Amniotic epithelial cell (primary cell): ENCODE data around the gene STAC3.

Experiments
- DNase-seq: peaks from one replicate; pipeline ENCODE4 v3.0.0-alpha.2; 2010; ENCODE audit warnings: low read depth

Gene STAC3

DNA sequence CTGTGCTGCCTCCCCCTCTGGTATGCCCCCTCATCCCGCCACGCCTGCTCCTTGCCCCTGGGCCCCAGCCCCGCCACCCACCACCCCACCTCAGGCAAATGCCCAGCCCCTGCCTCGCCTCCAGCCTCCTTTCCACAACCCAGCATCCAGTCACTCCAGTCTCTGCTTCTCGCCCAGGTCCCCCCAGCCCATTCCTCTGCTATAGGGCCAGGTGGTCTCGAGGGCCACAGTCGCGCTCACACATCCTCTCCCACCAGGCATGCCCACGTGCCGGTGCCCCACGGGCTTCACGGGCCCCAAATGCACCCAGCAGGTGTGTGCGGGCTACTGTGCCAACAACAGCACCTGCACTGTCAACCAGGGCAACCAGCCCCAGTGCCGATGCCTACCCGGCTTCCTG is 40.5 kb downstream of the STAC3 start:
- DNase-seq: no peak

DNA sequence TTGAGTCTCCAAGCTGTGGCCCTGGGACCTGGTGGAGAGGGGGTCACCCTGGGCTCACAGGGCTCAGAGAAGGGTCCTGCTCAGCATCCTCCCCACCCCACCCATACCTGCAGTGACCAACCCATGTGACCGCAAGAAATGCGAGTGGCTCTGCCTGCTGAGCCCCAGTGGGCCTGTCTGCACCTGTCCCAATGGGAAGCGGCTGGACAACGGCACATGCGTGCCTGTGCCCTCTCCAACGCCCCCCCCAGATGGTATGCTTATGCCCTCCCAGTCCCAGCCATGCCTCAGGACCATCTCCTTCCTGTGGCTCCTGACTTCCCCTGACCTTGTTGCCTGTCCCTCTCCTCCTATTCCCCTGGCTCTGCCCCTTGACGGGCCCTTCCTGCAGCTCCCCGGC is 41.1 kb downstream of the STAC3 start:
- no peak for DNase-seq

- DNase-seq: no peak
Measured at GRCh38 chr12:57208631-57209282, 42.2 kb downstream of the STAC3 start.

DNA sequence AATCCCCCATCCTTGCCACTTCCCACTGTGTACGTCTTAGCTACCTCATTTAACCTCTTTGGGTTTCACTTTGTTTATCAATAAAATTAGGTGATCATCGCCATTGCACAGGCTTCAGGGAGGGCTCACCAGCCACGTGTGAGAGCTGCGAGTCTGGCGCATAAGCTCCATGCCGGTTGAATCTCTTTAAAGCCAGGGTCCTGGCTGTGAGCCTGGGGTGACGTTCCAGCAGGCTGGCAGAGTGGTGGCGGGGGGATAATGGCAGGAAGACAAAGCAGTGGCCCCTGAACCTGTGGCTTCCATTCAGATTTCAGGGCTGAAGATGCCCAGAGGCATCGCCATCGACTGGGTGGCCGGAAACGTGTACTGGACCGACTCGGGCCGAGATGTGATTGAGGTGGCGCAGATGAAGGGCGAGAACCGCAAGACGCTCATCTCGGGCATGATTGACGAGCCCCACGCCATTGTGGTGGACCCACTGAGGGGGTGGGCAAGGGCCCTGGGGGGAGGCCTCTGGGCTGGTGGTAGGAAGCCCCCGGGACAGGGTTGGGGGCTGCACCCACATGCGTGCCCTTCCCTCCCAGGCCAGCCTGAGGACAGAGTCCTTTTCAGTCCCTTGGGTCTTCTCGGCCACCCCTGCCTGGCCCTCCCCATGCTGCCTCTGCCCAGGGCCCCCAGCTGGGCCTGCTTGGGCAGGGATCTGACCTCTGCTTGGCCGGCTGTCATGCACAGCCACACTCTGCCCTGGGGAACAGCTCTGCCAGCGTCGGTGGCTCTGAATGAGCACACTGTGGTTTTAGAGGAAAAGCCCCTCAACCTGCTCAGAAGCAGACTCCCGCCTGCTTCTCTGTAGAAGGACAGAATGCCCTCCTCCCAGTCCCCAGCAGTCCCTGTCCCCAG is 43.0 kb downstream of the STAC3 start:
- DNase-seq: no peak

DNA sequence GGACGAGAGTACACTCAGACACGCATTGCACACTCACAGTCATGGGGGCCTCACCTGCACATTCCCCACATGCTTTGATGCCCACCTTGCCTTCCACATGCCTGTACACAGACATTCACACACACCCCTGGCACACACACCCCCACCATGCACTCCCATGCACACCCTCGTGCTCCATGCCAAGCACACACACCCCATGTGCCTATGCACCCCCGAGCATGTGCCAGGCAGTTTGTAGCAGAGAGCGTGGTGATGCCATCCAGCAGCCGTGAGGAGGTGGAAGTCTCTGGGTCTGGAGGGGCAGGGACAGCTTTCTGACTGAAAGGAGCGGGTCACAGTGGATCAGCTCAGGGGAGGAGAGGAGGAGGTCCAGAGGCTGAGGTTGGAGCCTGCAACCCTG is 45.1 kb downstream of the STAC3 start:
- no peak for DNase-seq

DNA sequence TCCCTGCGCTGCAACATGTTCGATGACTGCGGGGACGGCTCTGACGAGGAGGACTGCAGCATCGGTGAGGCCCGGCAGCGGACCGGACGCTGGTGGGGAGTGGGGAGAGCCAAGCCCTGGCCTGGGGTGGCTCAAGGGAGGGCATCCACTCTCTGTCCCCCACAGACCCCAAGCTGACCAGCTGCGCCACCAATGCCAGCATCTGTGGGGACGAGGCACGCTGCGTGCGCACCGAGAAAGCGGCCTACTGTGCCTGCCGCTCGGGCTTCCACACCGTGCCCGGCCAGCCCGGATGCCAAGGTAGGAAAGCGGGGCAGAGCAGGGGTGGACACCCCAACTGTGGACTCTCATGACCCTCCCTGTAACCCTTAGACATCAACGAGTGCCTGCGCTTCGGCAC is 45.8 kb downstream of the STAC3 start:
- DNase-seq: no peak

GRCh38 chr12:57204454-57204853 is 46.5 kb downstream of the STAC3 start:
- no peak for DNase-seq

- no peak for DNase-seq
Measured at GRCh38 chr12:57203791-57204190, 47.2 kb downstream of the STAC3 start.

DNA sequence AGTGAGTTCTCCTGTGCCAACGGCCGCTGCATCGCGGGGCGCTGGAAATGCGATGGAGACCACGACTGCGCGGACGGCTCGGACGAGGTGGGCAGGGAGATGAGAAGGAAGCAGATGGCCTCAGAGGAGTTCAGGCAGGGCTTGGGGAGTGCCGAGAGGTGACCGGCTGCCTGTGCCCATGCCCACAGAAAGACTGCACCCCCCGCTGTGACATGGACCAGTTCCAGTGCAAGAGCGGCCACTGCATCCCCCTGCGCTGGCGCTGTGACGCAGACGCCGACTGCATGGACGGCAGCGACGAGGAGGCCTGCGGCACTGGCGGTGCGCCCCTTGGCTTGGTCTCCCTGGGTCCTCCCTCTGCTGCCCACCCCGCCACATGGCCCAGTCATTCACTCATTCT is 47.8 kb downstream of the STAC3 start:
- no peak for DNase-seq

GRCh38 chr12:57202321-57202720 is 48.7 kb downstream of the STAC3 start:
- DNase-seq: no peak

- DNase-seq: no peak
Measured at GRCh38 chr12:57201631-57202030, 49.4 kb downstream of the STAC3 start.

DNA sequence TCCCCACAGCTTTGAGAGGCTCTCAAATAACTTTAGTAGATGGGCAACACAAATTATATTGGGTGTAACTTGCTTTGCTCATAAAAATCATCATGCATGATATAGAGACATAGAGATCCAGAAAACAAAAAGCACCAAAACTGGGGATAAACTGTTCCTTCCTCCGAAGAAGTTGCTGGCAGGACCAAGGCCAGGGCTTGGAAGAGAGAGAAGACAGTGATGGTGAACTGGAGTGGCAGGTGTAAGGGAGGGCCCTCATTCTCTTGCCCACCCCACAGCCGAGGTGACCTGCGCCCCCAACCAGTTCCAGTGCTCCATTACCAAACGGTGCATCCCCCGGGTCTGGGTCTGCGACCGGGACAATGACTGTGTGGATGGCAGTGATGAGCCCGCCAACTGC is 49.8 kb downstream of the STAC3 start:
- no peak for DNase-seq

DNA sequence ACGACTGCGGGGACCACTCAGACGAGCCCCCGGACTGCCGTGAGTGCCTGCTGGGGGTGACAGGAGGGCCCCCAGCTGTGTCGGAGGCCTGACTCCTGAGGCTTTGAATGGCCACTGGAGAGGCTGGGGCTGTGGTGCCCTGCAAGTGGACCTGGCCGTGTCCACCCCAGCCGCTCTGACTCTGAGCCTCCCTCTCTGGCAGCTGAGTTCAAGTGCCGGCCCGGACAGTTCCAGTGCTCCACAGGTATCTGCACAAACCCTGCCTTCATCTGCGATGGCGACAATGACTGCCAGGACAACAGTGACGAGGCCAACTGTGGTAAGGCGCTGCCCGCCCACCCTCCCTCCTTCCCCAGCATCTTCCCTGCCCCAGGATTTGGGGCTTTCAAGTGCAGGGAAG is 50.5 kb downstream of the STAC3 start:
- no peak for DNase-seq

GRCh38 chr12:57199191-57199590 is 51.8 kb downstream of the STAC3 start:
- no peak for DNase-seq

DNA sequence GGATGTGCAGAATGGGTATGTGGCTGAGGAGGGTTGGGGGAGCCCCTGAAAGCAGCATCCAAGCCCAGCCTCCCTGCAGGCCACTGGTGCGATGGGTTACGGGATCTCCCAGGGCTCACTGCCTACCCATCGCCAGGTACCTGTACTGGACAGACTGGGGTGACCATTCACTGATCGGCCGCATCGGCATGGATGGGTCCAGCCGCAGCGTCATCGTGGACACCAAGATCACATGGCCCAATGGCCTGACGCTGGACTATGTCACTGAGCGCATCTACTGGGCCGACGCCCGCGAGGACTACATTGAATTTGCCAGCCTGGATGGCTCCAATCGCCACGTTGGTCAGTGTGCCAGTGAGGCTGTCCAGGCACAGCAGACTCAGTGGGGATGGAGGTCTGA is 52.7 kb downstream of the STAC3 start:
- DNase-seq: no peak

GRCh38 chr12:57196956-57197355 is 54.0 kb downstream of the STAC3 start:
- DNase-seq: no peak

DNA sequence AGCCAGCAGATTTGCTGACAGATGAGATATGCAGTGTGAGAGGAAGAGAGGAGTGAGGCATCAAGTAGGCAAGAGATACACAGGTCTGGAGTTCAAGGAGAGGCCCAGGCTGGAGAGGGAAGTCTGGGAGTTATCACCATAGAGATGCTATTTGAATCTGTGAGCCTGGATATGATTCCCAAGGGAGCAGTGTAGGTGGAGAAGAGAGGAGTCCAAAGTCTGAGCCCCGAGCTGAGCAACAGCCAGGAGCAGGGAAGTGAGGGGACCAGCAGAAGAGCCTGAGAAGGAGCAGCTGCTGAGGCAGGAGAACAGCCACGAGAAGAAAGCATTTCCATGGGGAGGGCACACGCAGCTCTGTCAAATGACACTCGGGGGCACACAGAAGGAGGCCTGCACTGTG is 54.5 kb downstream of the STAC3 start:
- no peak for DNase-seq

- no peak for DNase-seq
Measured at GRCh38 chr12:57195611-57196371, 55.2 kb downstream of the STAC3 start.

DNA sequence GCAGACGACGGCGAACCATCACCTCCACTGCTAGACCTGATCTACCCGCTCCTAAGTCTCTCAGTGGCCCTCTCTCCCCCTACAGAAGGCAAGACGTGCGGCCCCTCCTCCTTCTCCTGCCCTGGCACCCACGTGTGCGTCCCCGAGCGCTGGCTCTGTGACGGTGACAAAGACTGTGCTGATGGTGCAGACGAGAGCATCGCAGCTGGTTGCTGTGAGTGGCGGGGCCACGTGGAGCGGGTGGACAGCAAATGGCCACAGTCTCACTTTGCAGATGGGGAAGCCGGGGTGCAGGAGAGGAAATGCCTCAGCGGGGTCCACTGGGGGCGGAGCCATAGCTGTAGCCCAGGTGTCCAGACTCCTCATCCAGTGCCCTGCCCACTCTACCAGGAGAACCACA is 55.8 kb downstream of the STAC3 start:
- DNase-seq: no peak

DNA sequence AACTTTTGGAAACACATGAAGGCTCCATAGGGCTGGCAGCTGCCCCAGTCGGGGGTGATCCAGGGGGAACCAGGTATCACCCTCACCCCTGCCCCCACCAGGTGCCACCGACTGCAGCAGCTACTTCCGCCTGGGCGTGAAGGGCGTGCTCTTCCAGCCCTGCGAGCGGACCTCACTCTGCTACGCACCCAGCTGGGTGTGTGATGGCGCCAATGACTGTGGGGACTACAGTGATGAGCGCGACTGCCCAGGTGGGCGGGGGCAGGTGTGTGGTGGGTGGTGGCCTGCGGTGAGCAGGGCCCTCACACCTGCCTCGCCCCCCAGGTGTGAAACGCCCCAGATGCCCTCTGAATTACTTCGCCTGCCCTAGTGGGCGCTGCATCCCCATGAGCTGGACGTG is 56.7 kb downstream of the STAC3 start:
- DNase-seq: no peak

- DNase-seq: no peak
Measured at GRCh38 chr12:57193706-57194245, 57.2 kb downstream of the STAC3 start.
